NK-92 (cell line): ENCODE data around the gene INO80B.
"Not testable (repeated sequence)": the region's sequence is repeated elsewhere in the genome, so short reads cannot be mapped to it uniquely, and the experiment has no call there.

Experiments used
- DNase-seq: peaks from one replicate; lab custom pipeline; 2025; ENCODE audit not compliant: unreplicated experiment; lab: John Stamatoyannopoulos, UW

The INO80B gene

DNA sequence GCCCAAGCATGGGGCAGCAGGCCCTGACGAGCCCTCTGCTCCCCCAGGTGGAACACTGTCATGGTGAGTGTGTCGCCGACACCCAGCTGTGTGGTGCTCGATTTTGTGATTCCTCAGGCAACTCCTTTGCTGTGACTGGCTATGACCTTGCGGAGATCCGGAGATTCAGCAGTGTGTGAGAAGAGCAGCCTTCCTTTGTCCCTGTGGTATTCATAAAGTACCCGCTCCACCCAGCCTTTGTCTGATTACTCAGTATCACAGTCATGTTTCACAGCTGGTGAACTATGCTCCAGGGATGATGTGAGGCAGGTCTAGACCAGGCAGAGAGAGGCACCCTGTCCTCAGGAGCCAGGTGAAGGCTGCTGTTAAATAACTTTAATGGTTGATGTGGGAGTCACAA, 29.4 kb upstream of the INO80B start:
- DNase-seq, result no peak

DNA sequence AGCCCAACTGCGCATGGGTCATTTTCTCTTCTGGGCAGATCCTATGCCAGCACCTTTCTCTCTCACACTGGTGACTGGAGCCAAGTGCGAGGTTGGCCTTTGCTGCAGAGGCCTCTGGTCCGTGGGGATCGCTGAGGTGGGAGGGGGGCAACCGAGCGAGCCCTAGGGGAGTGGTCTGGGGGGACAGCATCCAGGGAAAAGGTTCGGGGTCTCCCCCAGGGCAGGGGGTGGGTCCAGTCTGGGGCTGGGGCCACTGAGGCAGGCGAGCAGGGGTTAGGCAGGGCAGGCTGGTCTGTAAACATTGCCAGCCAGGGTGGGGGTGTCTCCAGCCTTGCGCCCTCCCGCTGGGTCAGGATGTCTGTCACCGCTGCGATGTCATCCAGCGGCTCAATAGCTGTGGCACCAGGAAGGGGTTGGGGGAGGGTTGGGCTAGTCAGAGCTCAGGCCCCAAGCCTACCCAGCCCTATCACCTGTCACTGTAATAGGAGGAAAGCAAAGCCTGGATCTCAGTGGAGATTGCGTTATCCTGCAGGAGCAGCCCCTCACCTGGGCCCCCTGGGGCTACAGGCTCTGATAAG, 28.6 kb upstream of the INO80B start:
- no peak for DNase-seq

DNA sequence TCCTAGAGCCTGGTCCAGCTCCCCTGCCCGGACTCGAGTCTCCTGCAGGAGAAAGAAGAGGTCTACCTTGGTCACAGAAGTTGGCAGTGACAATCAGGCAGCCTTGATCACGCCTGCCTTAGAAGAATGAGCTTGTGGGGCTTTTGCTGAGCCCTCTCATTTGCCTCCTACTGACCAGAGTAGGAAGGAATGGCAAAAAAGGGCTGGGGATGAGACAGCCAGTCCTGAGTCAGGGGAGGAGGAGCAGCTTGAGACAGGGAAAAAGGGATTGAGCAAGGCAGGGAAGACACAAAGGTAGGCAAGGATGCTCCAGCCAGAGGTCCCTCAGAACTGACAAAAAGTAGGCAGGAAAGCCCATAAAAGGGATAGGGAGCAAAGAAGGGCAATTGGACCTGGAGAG, 27.3 kb upstream of the INO80B start:
- DNase-seq, result no peak

DNA sequence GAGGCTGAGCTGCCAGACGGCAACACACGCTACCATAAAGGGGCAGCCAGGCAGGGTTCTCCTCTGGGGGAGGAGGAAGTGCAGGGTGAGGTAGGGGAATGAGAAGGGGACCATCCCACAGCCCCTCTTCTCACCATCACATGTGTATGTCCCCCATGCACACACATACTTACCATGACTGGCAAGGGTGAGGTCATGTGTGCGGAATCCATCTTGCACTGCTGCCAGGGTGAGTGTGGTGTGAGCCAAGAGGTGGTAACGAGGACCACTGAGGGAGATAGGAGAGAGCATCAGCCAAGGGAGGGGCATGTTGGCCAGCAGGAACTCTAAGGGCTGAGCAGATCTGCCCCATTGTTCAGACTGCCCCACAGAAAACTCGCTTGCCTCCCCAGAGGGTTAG, 26.2 kb upstream of the INO80B start:
- no peak for DNase-seq

DNA sequence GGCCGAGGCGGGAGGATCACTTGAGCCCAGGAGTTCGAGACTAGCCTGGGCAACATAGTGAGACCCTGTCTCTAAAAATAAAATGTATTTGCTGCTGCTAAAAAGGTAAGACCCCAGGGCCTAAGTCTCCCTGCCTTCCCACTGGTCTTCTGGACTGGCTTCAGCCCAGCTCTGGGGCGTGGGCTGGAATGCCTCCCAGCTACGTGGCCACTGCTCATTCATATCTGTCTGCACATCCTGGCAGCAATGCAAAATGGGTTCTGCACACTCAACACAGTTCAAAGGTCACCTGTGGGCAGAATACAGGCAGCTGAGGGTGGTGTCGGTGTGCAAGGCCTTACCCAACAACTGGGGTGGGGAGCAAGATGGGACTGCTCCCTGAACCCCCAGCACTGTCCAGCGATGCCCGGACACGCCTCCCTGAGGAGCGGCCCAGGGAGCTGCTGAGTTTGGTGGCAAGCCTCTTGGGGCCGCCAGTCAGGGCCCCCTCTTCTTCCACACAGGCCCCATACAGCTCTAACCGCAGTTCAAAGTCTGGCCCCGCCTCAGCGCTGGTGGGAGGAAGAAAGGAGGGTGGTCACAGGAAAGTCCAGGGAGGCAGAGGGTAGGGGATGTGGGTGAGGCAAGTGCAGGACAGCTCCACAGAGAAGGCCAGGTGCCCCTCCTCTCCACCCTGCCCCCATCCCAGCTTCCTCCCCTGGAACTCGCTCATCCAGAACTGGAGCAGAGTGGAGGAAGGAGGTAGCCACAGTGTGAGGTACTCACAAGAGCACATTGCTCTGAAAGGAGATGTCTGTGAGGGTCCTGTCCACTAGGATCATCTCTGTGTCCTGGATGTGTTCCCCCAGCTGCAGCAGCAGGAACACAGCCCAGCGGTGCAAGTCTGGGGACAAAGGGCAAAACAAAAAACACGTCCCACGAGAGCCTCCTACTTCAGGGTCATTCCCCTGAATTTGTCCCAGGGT, 25.1 kb upstream of the INO80B start:
- no peak for DNase-seq

DNA sequence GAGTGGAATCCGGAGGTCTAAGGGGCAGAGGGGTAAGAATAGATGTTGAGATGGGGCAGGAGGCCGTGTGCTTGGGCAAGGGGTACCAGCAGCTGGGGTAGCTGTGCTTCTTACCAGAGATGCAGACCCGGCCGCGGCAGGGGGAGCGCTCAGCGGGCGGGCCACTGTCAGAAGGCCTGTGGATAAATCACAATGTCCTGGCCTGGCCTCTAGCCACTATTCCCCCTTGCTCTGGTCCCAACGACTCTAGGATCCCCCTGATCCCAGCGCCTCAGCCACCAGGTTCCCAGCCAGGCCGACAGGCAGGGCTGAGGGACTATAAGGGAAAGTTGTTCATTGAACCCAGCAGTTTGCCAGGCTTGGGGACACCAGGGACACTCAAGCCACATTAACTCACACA, 24.4 kb upstream of the INO80B start:
- DNase-seq, result no peak

DNA sequence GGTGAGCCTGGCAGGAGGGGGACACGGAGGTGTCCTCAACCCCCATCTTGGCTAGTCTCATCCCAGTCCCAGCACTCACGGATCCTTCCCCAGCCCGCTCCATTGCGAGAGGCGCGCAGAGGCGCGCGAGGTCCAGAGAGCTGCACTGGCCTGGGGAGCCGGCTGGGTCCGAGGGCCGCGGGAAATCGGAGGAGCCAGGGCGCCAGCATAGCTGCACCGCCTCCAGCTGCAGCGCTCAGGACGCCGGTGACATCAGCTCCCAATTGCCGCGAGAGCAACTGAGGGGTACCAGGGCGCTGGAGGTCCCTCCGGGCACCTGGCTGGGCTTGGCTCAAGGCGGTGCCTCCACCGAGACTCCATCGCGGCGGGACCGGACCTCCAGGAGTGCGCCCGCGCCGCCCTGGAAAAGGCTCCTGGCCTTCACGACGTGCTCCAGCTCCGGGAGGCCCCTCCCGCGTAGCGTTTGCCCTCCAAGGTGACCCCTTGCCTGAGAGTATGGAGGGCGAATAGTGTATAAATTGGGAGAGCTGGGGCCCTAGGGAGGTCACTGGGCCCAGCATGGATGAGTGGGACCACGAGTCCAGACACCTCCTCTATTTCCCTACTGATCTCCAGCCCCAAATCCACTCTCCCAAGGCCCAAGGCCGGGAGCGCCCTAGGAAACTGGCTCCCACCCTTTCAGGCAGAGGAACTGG, 18.6 kb upstream of the INO80B start:
- DNase-seq, result no peak

DNA sequence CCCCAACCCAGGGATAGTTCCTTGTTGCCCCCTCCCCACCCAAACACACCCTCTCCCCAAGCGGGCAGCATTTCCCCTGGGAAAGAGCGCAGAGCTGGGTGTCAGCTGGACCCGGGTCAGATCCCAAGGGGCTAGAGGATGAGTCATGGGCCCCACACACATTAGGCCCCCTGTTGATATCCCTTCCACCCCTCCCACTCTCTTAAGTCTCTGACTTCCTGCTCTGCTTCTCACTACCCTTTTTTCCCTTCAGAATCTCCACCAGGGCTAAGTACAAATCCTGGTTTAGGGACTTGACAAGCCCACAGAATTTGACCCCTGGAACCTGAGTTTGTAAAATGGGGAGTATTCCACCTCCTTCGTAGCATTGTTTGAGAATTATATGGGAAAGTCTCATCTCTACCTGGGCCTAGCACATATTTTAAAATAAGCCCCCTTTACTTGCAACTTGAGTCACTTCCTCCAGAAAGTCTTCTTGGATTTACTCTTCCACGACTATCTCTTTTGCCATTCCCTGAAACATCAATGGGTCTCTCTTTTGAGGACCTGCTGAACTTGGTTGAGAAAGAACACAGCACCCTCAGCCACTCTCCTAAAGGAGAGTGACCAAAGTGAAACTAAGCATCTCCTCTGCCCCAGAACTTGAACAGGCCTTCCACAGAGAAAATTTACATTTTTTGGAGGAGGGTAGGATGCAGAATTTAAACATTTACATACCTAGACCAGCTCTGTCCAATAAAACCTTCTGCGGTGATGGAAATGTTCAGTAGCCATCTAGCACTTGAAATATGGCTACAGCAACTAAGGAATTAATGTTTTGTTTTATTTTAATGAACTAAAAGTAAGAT, 17.8 kb upstream of the INO80B start:
- no peak for DNase-seq

DNA sequence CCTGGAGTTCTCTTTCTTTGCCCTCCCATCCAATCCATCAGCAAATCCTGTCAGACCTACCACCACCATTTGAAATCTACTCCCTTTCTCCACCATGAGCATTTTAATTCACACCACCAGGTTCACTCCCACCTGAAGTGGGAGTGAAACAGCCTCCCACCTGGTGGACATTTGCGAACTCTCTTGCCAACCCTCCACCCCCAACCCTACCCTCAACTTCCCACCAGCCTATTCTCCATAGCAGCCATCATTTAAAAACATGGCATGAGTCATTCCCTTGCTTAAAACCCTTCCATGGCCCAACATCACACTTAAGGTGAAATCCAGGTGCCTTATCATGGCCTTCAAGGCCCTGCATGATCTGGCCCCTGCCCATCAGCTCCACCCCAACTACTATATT, 16.6 kb upstream of the INO80B start:
- no peak for DNase-seq

DNA sequence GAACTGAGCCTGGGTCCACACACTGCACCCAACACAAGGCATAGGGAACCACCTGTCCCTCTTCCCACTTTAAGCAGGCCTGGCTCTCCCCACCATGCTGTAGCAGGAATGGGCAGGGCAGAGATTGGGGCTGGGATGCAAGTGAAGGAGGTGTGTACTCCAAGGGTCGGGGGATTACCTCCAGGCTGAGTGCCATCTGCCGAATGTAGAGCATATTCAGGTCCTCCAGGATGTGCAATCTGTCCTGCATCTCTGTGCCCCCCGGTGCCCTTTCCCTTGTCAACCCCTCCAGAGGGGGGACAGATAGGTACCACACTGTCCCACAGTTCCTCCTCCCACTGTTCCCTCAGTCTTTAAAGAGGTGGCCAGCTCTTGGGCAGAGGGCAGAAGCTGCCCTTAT, 15.5 kb upstream of the INO80B start:
- no peak for DNase-seq

DNA sequence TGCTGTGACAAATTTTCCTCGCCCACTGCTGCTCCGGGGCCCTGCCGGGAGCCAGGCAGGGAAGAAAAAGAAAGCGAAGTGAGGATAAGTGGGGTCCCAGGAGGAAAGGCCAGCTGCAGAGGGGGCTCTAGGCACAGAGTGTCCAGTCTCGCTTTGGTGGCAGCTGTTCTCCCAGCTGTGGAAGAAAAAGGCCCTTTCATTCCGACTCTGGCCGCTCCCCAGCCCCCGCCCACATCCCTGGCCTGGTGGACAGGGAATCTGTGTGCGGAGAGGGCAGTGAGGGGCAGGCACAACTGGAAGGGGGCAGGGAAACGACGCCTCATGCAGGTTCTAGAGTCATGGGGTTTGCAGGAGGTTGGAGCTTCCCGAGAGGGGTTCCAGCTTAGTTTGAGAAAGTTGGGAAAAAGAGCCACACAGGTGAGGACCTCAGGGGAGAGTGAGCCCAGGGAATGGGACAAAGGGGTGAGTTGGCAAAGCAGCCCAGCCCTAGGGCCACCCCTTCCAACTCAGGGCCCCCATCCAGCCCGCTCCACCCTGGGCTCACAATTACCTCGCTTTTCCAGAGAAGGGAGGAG, 15.0 kb upstream of the INO80B start:
- no peak for DNase-seq

DNA sequence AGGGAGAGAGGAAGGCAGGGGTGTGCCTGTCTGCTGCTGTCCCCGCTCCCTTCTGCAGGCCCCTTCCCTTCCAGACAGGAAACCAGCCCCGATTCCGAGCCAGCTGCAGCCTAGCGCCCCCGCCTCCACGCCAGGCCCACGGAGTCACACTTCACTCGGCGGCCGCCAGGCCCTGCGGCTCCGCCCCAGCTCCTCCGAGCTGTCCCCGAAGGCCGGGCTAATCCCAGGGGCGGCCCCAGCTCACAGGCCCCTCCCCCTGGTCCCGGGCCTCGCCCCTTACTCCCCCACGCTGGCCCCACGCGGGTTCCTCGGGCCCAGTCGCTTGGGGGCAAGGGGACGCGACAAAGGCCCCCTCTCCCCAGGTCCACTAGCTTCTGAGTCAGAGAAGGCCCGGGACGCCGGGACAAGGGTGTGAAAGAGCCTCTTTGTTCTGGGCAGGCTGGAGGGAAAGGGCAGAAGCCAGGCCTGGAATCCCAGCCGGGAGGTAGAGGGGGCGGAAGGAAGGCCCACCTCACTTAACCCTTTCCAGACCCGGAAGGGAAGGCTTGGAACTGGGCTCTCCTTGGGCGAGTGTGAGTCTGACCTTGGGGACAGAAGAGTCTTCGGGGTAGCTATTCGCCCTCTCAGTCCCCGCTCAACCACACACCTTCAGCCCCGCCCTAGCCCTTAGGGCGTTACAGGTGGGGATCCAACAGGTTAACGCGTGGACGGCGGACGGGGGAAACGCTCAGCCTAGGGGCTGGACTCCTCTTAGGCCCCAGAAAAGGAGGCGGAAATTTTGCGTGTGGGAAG, 14.3 kb upstream of the INO80B start:
- DNase-seq, result no peak

DNA sequence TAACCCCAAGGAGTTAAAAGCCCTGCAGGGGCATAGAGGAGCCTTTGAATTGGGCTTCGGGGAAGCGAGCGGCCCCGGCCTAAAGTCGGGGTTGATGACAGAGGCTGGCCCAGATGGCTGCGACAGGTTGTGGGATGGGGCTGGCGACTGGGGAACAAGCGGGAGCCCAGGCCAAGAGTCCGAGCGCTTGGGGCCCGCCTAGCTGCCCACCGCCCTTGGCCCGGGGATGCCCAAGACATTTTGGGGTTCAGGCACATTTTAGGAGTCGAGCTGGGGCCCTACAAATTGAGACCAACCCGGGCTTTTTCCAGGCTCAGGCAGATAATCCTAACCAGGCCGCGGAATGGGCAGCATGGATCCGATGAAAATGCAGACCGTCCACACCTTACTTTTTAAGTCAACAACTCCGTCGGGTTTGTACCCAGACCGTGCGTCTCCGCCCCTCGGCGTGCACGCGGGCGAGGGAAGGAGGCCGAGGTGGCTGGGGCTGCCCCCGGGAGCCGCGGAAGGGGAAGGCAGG, 13.7 kb upstream of the INO80B start:
- DNase-seq, result no peak

DNA sequence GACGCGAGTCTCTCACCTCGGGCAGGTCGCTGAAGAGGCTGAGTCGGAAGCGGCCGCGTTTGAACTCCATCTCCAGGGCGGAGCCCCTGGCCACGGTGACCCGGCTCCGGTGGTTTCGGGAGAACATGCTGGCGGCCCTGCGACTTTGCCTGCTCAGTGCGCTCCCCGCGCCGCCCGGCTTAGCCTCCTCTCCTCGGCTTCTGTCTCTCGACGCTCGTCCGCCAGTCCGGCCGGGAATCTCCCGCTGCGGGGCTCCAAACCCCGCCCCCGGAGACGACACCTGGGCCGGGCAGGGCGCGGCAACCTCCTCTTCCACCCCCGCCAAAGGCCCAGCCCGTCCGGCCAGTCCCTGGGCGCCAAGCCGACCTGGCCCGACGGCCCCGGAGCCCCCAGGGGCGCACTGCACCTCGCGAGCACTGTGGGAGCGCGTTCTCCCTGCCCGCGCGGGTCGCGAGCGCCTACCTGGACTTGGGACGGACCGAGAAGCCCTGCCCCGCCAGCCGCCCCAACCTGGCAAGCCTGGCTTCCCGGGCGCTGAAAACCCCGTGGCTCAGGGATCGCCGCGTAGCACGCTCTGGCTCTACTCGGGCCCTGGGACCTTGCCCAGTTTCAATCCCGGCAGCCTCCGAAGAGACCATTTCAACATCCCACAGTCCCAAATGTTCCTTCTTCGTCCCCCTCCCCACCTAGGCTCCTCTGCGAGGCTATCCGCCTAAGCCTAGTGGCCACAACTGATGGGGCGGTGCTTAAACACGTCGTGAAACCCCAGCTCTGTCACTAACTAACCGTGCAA, 13.0 kb upstream of the INO80B start, which contains the start of gene RTKN:
TSS of gene RTKN (minus strand) at position 248 of the 793 bp plus-strand sequence. CDS start at position 127, 121 bp downstream.
- DNase-seq, result no peak

DNA sequence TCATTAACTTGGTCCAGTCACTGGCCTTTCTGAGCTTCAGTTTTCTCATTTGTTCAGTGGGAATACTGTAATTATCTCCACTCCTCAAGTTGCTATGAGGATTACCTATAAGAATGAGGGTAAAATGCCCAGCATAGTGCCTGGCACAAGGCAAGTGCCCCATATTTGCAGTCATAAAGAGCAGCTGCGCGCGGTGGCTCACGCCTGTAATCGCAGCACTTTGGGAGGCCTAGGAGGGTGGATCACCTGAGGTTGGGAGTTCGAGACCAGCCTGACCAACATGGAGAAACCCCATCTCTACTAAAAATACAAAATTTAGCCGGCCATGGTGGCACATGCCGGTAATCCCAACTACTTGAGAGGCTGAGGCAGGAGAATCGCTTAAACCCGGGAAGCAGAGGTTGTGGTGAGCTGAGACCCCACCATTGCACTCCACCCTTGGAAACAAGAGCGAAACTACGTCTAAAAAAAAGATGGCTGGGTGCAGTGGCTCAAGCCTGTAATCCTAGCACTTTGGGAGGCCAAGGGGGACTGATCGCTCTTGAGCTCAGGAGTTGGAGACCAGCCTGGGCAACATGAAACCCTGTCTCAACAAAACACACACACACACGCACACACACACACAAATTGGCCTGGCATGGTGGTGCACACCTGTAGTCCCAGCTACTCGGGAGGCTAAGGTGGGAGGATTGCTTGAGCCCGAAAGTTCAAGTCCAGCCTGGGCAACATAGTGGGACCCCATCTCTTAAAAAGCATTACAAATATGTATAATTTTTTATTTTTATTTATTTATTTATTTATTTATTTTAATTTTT, 12.2 kb upstream of the INO80B start:
- not testable (repeated sequence) for DNase-seq

DNA sequence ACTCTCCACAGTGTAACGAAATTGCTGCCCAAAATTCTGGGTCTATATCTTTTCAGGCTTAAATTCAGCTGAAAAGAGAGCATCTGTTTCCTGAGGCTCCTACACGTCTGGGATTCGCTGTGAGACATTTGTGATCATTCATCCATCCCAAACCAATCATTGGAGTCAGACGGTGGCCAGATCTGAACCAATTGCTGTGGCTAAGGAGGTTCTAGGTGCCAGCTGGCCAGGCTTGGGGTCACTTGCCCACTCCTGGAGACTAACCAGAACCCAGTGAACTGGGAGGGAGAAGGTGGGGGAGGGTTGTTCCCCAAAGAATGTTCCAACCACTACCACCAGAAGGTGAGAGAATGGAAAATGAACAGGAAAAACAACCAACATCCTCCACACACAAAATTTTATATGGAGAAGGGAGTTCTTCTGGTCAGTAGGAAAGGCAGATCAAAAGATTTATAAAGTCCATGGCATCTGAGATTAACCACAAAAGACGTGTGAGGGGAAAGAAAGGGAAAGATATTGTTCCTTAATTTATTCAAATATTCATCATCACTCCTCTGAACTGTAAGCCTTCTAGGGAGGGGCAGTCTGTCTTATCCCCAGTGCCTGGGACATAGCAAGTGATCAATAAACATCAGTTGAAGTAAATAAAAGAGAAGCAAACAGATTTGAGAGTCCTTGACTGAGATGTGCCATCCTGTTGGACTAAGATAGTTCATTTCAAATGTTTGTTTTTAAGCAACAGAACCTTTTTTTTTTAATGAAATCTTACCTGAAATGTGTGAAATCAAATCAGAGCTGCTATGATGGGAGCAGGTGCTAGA, 10.2 kb upstream of the INO80B start:
- DNase-seq, result no peak
